HG02884 (cell line): ENCODE measurements around the gene GNG5.
"Not testable (repeated sequence)": the region's sequence is repeated elsewhere in the genome, so short reads cannot be mapped to it uniquely, and the experiment has no call there.

Source experiments
- ATAC-seq: cut with Tn5 transposase; IDR thresholded peaks from one replicate; pipeline ENCODE4 v1.9.1; 2021; ENCODE audit warnings: mild to moderate bottlenecking, moderate library complexity; ENCODE audit not compliant: unreplicated experiment

Gene GNG5

GRCh38 chr1:84489766-84490165 is 16.6 kb downstream of the GNG5 start:
- no peak for ATAC-seq

- no peak for ATAC-seq
Observed at GRCh38 chr1:84488107-84488506, 18.3 kb downstream of the GNG5 start.

- ATAC-seq, result no peak
Observed at GRCh38 chr1:84481317-84481716, 25.1 kb downstream of the GNG5 start.

GRCh38 chr1:84480650-84481049 is 25.7 kb downstream of the GNG5 start:
- ATAC-seq, result peak; percentile 33

DNA sequence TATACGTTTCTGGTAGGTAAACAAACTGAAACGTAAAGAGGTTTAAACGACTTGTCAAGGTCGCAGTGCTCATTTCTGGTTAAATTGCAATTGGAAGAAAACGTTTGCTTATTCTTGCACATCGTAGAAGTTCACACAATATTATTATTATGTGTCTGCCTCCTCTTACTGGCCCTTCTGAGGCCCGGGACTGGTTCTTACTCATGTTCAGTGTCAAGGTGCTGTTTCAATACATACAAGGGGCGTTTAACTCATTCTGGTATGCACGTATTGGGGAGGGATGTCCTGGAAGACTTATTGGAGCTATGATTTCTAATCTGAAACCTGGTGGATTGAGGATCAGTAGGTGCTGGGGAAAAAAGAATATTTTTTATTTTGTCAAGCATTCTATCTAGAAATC is 26.4 kb downstream of the GNG5 start:
- no peak for ATAC-seq

GRCh38 chr1:84478876-84479868 is 27.2 kb downstream of the GNG5 start, which contains the start of gene RPF1:
RPF1 (plus strand) TSS chr1:84479266; CDS start chr1:84479282, 16 bp downstream.
- peak; percentile 94 for ATAC-seq

- no peak for ATAC-seq
Observed at GRCh38 chr1:84476225-84476624, 30.2 kb downstream of the GNG5 start.

DNA sequence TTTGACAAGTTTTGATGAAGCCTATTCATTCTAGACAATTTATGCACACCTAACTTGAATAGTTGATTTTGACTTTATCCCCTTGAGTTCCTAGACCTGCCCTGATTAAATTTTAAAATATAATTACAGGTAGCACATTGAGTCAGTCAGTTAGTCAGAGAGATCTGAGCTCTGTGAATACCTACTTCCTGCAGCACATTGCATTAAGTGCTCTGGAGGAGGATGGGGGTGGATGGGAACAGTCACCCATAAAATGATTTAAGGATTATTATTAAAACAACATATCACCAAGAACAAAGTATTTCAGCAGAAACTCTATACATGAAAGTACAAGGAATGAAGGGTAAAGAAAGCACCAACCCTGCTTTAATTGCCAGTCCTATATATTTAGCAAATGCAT is 39.1 kb downstream of the GNG5 start:
- ATAC-seq, result no peak

DNA sequence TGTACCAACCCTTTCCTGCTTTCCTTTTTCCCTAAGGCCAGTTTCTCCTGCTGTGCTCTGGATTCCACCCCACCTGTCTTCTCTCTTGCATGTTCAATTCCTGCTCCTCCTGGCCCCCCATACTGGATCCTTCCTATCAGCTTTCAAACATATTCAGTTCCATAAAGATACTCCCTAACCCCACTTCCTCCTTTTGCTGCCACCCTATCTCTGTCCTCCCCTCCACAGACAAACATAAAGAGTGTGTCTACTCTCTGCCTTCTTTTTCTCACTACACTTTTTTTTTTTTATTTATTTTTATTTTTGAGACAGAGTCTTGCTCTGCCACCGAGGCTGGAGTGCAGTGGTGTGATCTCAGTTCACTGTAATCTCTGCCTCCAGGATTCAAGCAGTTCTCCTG is 44.3 kb downstream of the GNG5 start:
- no peak for ATAC-seq

GRCh38 chr1:84452436-84452835 is 53.9 kb downstream of the GNG5 start:
- no peak for ATAC-seq

DNA sequence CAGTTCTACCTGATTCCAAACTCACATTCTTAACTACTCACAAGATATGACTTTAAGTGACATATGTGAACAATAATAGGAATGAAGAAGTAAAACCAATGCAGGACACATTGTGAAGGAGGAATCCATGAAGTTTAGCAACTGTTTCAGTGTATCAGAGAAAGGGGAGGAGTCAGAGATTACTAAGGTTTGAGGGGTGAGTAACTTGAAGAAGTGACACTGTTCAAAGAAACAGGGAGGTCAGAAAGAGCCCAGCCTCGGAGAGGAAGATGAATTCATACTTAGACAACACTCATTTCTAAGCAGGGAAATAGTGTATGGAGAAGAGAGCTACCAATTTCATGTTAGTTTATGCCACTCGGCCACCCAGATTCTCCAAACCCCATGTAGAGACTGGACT is 55.5 kb downstream of the GNG5 start:
- ATAC-seq, result no peak

- ATAC-seq, result not testable (repeated sequence)
Observed at GRCh38 chr1:84448704-84449103, 57.7 kb downstream of the GNG5 start.
